ENCODE results near the gene WWOX. TPM values are rescaled to one million over a fixed set of nuclear protein-coding genes. Genes with fewer than 3 reads are reported as not detected.

The WWOX gene
- polyA plus RNA-seq, 2 of the 4 experiments (the other 2 are of a cell fraction) = 16.0 to 17.2 TPM

GRCh38 chr16:79209308-79209707 lies 1109.9 kb downstream of the WWOX start:
- H3K27ac ChIP-seq = no peak overlapping the region
- no peaks in the 10 kb centered on the region for H3K4me1 ChIP-seq
- DNase-seq (ENCODE audit: low read depth in 1 of 2, low spot score in 1 of 2) = no peak
- ChIA-PET POLR2A (interaction anchor here (0.6 kb wide), 1 partner anchor 427 kb away, joined by 6 read pairs; no protein-coding TSS in a partner anchor), CTCF (no interaction called here)
- no peak for ATAC-seq
- no peak for FAIRE-seq
- no peaks in the 10 kb centered on the region for H3K9me3 ChIP-seq
- TF ChIP-seq FOXS1 (CRISPR knock-in tag; IDR thresholded peaks at IDR 0.05) (no peak), RARB (CRISPR knock-in tag; IDR thresholded peaks at IDR 0.05) (no peak), EHF (CRISPR knock-in tag; IDR thresholded peaks at IDR 0.05) (no peak), KDM1A (IDR thresholded peaks at IDR 0.05; ENCODE audit: low read depth) (no peak), HEYL (CRISPR knock-in tag; IDR thresholded peaks at IDR 0.05) (no peak), CHD2 (IDR thresholded peaks at IDR 0.05; ENCODE audit: low read length, partially characterized antibody) (no peak), BHLHE40 (IDR thresholded peaks at IDR 0.05; ENCODE audit: low read depth, low read length) (no peak), MAZ (IDR thresholded peaks at IDR 0.05; ENCODE audit: borderline replicate concordance, low read depth, low read length) (no peak), HOXB13 (CRISPR knock-in tag; IDR thresholded peaks at IDR 0.05; ENCODE audit: low read depth) (no peak), ESRRA (IDR thresholded peaks at IDR 0.05; ENCODE audit: borderline replicate concordance, low read length) (no peak), BCL3 (IDR thresholded peaks at IDR 0.05) (no peak), EP300 (IDR thresholded peaks at IDR 0.05) (no peak), CBX2 (IDR thresholded peaks at IDR 0.05; ENCODE audit: borderline replicate concordance, low read depth) (no peak), ZNF302 (CRISPR knock-in tag; IDR thresholded peaks at IDR 0.05) (no peak), MAFK (IDR thresholded peaks at IDR 0.05; ENCODE audit: partially characterized antibody) (no peak), GATA3 (IDR thresholded peaks at IDR 0.05; ENCODE audit: borderline replicate concordance) (no peak), ZSCAN20 (CRISPR knock-in tag; IDR thresholded peaks at IDR 0.05) (no peak), TP53 (CRISPR knock-in tag; IDR thresholded peaks at IDR 0.05) (no peak)
- TF ChIP-seq, protein P1, sequence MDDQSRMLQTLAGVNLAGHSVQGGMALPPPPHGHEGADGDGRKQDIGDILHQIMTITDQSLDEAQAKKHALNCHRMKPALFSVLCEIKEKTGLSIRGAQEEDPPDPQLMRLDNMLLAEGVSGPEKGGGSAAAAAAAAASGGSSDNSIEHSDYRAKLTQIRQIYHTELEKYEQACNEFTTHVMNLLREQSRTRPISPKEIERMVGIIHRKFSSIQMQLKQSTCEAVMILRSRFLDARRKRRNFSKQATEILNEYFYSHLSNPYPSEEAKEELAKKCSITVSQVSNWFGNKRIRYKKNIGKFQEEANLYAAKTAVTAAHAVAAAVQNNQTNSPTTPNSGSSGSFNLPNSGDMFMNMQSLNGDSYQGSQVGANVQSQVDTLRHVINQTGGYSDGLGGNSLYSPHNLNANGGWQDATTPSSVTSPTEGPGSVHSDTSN (IDR thresholded peaks at IDR 0.05) = no peak
- TF ChIP-seq, protein P2, sequence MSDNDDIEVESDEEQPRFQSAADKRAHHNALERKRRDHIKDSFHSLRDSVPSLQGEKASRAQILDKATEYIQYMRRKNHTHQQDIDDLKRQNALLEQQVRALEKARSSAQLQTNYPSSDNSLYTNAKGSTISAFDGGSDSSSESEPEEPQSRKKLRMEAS (IDR thresholded peaks at IDR 0.05) = no peak
- H3K4me2 ChIP-seq = no peak overlapping the region
- H3K4me3 ChIP-seq = no peak overlapping the region
- 7% methylated on average over 7 of the region's 7 CpGs for WGBS (ENCODE audit: missing lambda C conversion rate)

DNA sequence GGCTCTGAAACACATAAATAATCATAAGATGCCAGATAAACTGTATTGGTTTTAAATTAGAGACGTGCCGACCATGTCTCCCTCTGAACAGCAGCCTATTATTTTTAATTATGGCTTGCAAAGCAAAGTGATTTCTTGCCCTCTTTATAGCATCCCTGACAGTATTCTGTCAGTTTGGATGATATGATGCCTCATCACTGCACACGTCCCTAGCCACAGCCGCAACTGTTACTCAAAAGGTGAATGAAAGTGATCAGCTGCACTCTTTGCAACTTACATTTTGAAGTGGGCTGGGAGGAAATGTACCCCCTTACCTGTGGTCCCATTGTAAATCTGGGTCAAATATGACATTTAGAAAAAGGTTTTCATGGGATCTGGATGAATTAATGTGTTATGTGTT lies 1111.2 kb downstream of the WWOX start:
- POLR2A ChIA-PET = no interaction called here
- TF ChIP-seq MAFK (IDR thresholded peaks at IDR 0.05; ENCODE audit: partially characterized antibody) (no peak), POLR2AphosphoS2 (conservative IDR thresholded peaks at IDR 0.05; ENCODE audit: low read length) (no peak), CHD2 (IDR thresholded peaks at IDR 0.05; ENCODE audit: low read length, partially characterized antibody) (no peak), ZFP36 (IDR thresholded peaks at IDR 0.05; ENCODE audit: borderline replicate concordance, partially characterized antibody) (no peak), FOSL2 (IDR thresholded peaks at IDR 0.05) (no peak), FOSL2 (CRISPR knock-in tag; IDR thresholded peaks at IDR 0.05) (no peak), FOXS1 (CRISPR knock-in tag; IDR thresholded peaks at IDR 0.05) (no peak), FOSB (CRISPR knock-in tag; IDR thresholded peaks at IDR 0.05) (no peak), ESRRA (IDR thresholded peaks at IDR 0.05; ENCODE audit: borderline replicate concordance, low read length) (no peak), ZNF302 (CRISPR knock-in tag; IDR thresholded peaks at IDR 0.05) (no peak), RNF2 (IDR thresholded peaks at IDR 0.05; ENCODE audit: borderline replicate concordance, low read depth) (no peak)
- TF ChIP-seq, protein P3, sequence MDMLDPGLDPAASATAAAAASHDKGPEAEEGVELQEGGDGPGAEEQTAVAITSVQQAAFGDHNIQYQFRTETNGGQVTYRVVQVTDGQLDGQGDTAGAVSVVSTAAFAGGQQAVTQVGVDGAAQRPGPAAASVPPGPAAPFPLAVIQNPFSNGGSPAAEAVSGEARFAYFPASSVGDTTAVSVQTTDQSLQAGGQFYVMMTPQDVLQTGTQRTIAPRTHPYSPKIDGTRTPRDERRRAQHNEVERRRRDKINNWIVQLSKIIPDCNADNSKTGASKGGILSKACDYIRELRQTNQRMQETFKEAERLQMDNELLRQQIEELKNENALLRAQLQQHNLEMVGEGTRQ (IDR thresholded peaks at IDR 0.05) = no peak

More for the DNA sequence above, 1111.2 kb downstream of the WWOX start:
- no peak overlapping the region for H3K4me2 ChIP-seq
- 14% methylated on average over 3 of the region's 4 CpGs for WGBS (ENCODE audit: missing lambda C conversion rate)
- no peak for ATAC-seq
- H3K27ac ChIP-seq = no peak overlapping the region
- H3K9me3 ChIP-seq = no peaks in the 10 kb centered on the region
- no peak overlapping the region for H3K4me3 ChIP-seq
- no peaks in the 10 kb centered on the region for H3K4me1 ChIP-seq
- FAIRE-seq = no peak
- CTCF ChIA-PET = interaction anchor here (1.1 kb wide), 1 partner anchor 18 kb away, joined by 4 read pairs; no protein-coding TSS in a partner anchor
- DNase-seq (ENCODE audit: low read depth in 1 of 2, low spot score in 1 of 2) = no peak
